ENCODE results near the gene RPF1. TPM values are rescaled to one million over a fixed set of nuclear protein-coding genes. Genes with fewer than 3 reads are reported as not detected.

RPF1 gene
- total RNA-seq, 1 experiment from 2014 or later = 36.1 TPM

DNA sequence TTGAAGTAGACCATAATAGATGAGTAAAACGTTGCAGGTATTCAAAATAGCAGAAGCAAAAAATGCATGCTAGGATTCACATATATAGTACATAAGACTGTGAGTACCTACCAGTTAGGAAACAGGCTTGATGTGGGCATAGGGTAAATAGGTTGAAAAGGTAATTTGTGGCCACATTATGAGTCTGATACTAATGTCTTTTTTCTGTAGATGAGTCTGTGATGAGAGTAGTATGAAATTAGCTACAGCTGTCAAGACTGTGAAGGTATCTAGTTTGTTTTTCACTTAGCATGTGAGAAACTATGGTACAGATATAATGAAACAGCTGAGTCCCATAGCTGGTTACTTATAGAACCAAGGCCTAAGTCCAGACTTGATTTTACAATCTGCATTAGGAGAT lies 14.7 kb downstream of the RPF1 start:
- H3K4me1 ChIP-seq (ENCODE audit: insufficient read depth, low read length) = no peaks in the 10 kb centered on the region
- no peak overlapping the region for H4K91ac ChIP-seq (ENCODE audit: insufficient read length, low read depth, low read length)
- TF ChIP-seq, protein P1, sequence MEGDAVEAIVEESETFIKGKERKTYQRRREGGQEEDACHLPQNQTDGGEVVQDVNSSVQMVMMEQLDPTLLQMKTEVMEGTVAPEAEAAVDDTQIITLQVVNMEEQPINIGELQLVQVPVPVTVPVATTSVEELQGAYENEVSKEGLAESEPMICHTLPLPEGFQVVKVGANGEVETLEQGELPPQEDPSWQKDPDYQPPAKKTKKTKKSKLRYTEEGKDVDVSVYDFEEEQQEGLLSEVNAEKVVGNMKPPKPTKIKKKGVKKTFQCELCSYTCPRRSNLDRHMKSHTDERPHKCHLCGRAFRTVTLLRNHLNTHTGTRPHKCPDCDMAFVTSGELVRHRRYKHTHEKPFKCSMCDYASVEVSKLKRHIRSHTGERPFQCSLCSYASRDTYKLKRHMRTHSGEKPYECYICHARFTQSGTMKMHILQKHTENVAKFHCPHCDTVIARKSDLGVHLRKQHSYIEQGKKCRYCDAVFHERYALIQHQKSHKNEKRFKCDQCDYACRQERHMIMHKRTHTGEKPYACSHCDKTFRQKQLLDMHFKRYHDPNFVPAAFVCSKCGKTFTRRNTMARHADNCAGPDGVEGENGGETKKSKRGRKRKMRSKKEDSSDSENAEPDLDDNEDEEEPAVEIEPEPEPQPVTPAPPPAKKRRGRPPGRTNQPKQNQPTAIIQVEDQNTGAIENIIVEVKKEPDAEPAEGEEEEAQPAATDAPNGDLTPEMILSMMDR (conservative IDR thresholded peaks at IDR 0.05) = no peak
- no peak overlapping the region for H4K5ac ChIP-seq (ENCODE audit: insufficient read length, low read depth, low read length)
- no peak overlapping the region for H3K4me3 Mint-ChIP-seq
- no peaks in the 10 kb centered on the region for H3K9me3 Mint-ChIP-seq
- H3K9ac ChIP-seq (ENCODE audit: extremely low read depth, insufficient read length, low read length) = no peak overlapping the region
- no peak overlapping the region for H3K56ac ChIP-seq (ENCODE audit: insufficient read length, low read depth, low read length)
- H2BK15ac ChIP-seq (ENCODE audit: low read depth, low read length) = no peak overlapping the region
- no peak overlapping the region for H2BK120ac ChIP-seq (ENCODE audit: low read depth, low read length, poor library complexity, severe bottlenecking)
- H3K14ac ChIP-seq (ENCODE audit: insufficient read depth, low read length) = no peak overlapping the region
- H3K79me1 ChIP-seq (ENCODE audit: insufficient read depth, low read depth, low read length, poor library complexity, severe bottlenecking) = no peaks in the 10 kb centered on the region
- H2BK12ac ChIP-seq (ENCODE audit: insufficient read length, low read depth, low read length) = no peak overlapping the region
- H4K8ac ChIP-seq (replicated peaks; ENCODE audit: insufficient read length, low read depth, low read length) = no peak overlapping the region
- no peak overlapping the region for H2AFZ ChIP-seq (ENCODE audit: low read length)
- H2BK5ac ChIP-seq (ENCODE audit: insufficient read length, low read length) = no peak overlapping the region
- no peak overlapping the region for H3K23ac ChIP-seq (ENCODE audit: insufficient read length, low read depth, low read length)
- no peak overlapping the region for H2AK5ac ChIP-seq (ENCODE audit: insufficient read length, low read length)
- H3K27me3 ChIP-seq (ENCODE audit: insufficient read depth, low read length) = no peaks in the 10 kb centered on the region
- no peaks in the 10 kb centered on the region for H4K20me1 ChIP-seq (ENCODE audit: control insufficient read depth, insufficient read depth, insufficient read length)
- no peak for DNase-seq
- no peak overlapping the region for H3K27ac ChIP-seq (ENCODE audit: insufficient read length, low read depth, low read length)
- H3K18ac ChIP-seq (ENCODE audit: insufficient read length, low read depth, low read length) = no peak overlapping the region
- no peaks in the 10 kb centered on the region for H3K23me2 ChIP-seq (ENCODE audit: insufficient read length, low read depth, low read length, poor library complexity, severe bottlenecking)
- H3K4ac ChIP-seq (ENCODE audit: low read depth, low read length) = no peak overlapping the region
- no peaks in the 10 kb centered on the region for H3K9me3 ChIP-seq (ENCODE audit: control insufficient read depth, low read depth, low read length)
- H3K27ac Mint-ChIP-seq = no peak overlapping the region
- no peaks in the 10 kb centered on the region for H3K27me3 Mint-ChIP-seq (ENCODE audit: low read depth)
- peaks cover 20 to 72% (median 51%) of the 10 kb centered on the region in 3 experiments; a peak in 6 of 7 replicates for H3K36me3 Mint-ChIP-seq (ENCODE audit: insufficient read depth in 1 of 3, low read depth in 3 of 3)
- H2BK20ac ChIP-seq (ENCODE audit: low read depth, low read length, poor library complexity, severe bottlenecking) = no peak overlapping the region
- no peaks in the 10 kb centered on the region for H3K79me2 ChIP-seq (ENCODE audit: insufficient read depth, low read length)
- no peak overlapping the region for H3T11ph ChIP-seq (ENCODE audit: low read length)
- no peaks in the 10 kb centered on the region for H3K4me1 Mint-ChIP-seq
- whole genome bisulfite sequencing (ENCODE audit: extremely low coverage, insufficient read length, low lambda C conversion rate) = no CpG with 5 or more reads among the region's 1 CpG
- no peak overlapping the region for H3K4me2 ChIP-seq (ENCODE audit: insufficient read depth, insufficient read length, low read length)
